ENCODE measurements around the gene CEP41.

The CEP41 gene

DNA sequence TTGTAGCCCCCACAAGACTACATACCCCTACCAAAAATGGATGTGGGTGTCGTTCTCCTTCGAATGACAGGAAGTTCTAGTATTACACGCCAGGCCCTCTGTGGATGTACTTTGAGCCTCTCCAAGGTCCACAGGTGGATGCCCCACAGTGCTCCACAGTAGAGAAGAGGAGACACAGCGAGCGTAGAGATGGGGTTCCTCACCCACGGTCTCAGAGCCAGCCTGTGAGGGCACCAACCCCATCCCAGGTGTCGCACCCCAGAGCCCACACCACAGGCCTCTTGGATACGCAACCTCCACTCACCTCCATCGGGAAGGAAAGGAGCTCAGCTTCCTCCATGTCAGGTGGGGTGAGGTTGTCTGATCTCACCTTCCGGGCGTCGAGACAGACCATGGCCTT, 93.9 kb downstream of the CEP41 start:
- DNase-seq: no peak

DNA sequence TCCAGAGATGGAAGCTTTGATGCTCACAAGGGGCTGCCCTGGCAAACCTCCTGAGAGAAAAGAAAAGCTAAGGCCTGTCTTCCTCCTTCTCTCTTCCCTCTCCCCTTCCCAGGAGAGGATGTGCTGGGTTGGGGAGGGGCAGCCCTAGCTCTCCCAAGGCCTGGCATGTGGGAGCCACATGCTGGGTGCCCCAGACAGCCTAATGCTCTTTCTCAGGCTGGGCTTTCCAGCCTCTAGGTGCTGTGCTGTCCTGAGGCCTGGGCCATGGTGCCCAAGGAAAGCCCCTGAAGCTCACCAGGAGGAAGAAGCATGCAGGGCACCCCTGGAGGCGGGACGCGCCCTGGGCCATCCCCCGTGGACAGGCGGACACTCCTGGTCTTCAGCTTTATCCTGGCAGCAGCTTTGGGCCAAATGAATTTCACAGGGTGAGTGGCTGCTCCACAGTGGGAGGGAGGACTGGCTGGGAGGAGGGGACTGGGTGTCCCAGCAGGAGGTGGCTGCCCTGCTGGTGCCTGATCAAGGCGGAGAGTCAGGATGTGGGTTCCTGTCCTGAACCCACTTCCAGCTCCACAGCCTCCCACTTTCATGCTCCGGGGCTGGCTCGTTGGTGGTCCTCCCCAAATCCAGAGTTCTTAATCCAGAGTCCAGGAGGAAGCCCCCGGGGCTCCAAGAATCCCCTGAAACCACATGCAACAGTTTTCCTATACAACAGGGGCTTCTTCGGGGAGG, 94.5 kb downstream of the CEP41 start:
- DNase-seq: peak in 1 of 3 donors; percentile 44

DNA sequence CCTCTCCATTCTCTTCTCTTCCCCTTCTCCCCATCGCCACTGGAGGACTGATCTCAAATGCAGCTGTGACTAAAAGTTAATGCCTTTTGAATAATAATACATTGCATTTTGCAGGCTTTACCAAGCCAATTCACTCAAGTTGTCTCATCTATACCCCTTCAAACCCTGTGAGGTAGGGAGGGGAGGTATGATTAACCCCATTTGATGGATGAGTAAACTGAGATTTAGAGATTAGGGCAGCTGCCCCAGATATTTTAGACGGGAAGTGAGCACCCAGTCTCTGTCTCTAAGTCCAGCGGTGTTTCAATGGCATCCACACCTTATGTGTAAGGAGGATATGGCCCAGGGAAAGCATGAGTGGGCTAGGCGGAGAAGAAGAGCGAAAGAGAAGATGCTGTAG, 95.1 kb downstream of the CEP41 start:
- no peak for DNase-seq

DNA sequence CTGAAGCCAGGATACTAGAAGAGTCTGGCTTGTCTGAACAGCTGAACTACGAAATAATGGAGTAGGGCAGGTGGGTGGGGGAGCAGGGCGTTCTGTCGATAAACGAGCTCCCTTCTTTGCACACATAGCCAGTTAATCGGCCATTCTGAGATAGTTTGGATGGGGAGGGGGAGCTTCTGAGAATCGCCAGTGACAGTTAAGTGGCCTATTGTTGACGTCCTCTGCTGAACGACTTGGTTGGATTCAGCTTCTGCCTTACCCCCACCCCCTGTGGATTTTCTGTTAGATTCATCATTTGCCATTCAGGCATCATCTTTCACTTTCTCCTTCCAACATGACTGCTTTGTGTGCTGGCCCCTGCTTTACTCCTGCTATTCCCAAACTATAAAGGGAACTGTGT, 95.7 kb downstream of the CEP41 start:
- DNase-seq: no peak

DNA sequence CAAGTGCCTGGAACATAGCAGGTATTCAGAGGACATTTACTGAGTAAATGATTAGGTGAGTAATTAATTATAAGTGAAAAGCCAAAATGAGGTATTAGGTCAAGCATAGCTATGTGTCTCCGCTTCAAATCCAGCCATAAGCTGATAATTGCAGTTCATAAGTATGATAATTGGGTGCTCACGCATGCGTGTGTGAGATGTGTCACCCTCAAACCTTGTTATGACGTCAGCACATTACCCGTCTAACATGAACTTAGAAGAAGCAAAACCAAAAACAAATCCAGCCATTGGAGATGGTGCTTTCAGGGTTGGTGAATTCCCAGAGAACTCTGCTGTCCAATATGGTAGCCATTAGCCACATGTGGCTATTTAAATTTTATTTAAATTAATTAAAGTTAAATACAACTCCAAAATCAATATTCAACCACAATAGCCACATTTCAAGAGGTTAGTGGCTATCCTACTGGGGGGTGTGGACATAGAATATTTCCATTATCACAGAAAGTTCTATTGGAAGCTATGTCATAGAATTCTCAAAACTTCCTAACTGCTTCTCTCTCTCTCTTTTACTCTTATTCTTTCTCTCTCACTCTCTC, 96.4 kb downstream of the CEP41 start, which contains the start of gene CPA5:
TSS of gene CPA5 (plus strand) at position 546 of the 596 bp plus-strand sequence. CDS start 1,670 bp downstream, outside the sequence.
- DNase-seq: no peak
